Nephron (organoid): ENCODE measurements around the gene PGLYRP2.

Experiments used
- H3K27ac Mint-ChIP-seq, 3 experiments: 2 replicates each; pipeline ENCODE4 v1.8.0; 2020; ENCODE audit warnings: mixed read lengths in 3 of 3, mild to moderate bottlenecking in 2 of 3, moderate library complexity in 1 of 3
- H3K27me3 Mint-ChIP-seq: 2 replicates; pipeline ENCODE4 v1.8.0; 2021; ENCODE audit warnings: low read depth, mild to moderate bottlenecking, moderate library complexity, mixed read lengths
- H3K36me3 Mint-ChIP-seq: 2 replicates; pipeline ENCODE4 v1.8.0; 2020; ENCODE audit warnings: low read depth, mixed read lengths
- H3K4me1 Mint-ChIP-seq: 2 replicates; pipeline ENCODE4 v1.8.0; 2020; ENCODE audit warnings: mixed read lengths
- H3K4me3 Mint-ChIP-seq, 3 experiments: 2 replicates each; pipeline ENCODE4 v1.8.0; 2020; ENCODE audit warnings: mild to moderate bottlenecking in 3 of 3, mixed read lengths in 3 of 3, moderate library complexity in 2 of 3
- H3K9me3 Mint-ChIP-seq: 2 replicates; pipeline ENCODE4 v1.8.0; 2020; ENCODE audit warnings: mixed read lengths
- CTCF ChIP-seq, 3 experiments: fragments of 200-600 bp; sonication (generic); IDR thresholded peaks; one replicate each; pipeline ENCODE4 v1.5.0; 2021; ENCODE audit warnings: antibody characterized with exemption in 3 of 3; ENCODE audit not compliant: unreplicated experiment in 3 of 3

Gene PGLYRP2

GRCh38 chr19:15436012-15436825 lies 43.1 kb downstream of the PGLYRP2 start:
- no peaks in the 10 kb centered on the region for H3K36me3 Mint-ChIP-seq
- no peak overlapping the region for H3K27ac Mint-ChIP-seq
- H3K4me1 Mint-ChIP-seq = peaks cover 11% of the 10 kb centered on the region
- H3K27me3 Mint-ChIP-seq = no peaks in the 10 kb centered on the region
- H3K9me3 Mint-ChIP-seq = no peaks in the 10 kb centered on the region
- peak overlapping the region in 2 of 3 experiments; percentile 13 to 28 for H3K4me3 Mint-ChIP-seq
- TF ChIP-seq CTCF (IDR thresholded peaks at IDR 0.05; ENCODE audit: unreplicated experiment in 3 of 3) = no peak

GRCh38 chr19:15433519-15434069 lies 45.7 kb downstream of the PGLYRP2 start:
- no peak for TF ChIP-seq CTCF (IDR thresholded peaks at IDR 0.05; ENCODE audit: unreplicated experiment in 3 of 3)
- Mint-ChIP-seq H3K27ac (peak overlapping the region; percentile 95 to 98 (median 96)), H3K4me3 (peak overlapping the region; percentile 91 to 94 (median 91)), H3K4me1 (peaks cover 24% of the 10 kb centered on the region), H3K27me3 (no peaks in the 10 kb centered on the region), H3K9me3 (no peaks in the 10 kb centered on the region), H3K36me3 (peaks cover 4% of the 10 kb centered on the region)

GRCh38 chr19:15432629-15433518 lies 46.4 kb downstream of the PGLYRP2 start:
- no peaks in the 10 kb centered on the region for H3K9me3 Mint-ChIP-seq
- H3K27me3 Mint-ChIP-seq = no peaks in the 10 kb centered on the region
- peaks cover 7% of the 10 kb centered on the region for H3K36me3 Mint-ChIP-seq
- peaks cover 24% of the 10 kb centered on the region for H3K4me1 Mint-ChIP-seq
- peak overlapping the region; percentile 91 to 94 (median 91) for H3K4me3 Mint-ChIP-seq
- no peak for TF ChIP-seq CTCF (IDR thresholded peaks at IDR 0.05; ENCODE audit: unreplicated experiment in 3 of 3)
- H3K27ac Mint-ChIP-seq = peak overlapping the region; percentile 95 to 98 (median 96)

- peaks cover 24% of the 10 kb centered on the region for H3K4me1 Mint-ChIP-seq
- no peaks in the 10 kb centered on the region for H3K9me3 Mint-ChIP-seq
- H3K27me3 Mint-ChIP-seq = no peaks in the 10 kb centered on the region
- no peak for TF ChIP-seq CTCF (IDR thresholded peaks at IDR 0.05; ENCODE audit: unreplicated experiment in 3 of 3)
- H3K36me3 Mint-ChIP-seq = peaks cover 13% of the 10 kb centered on the region
- peak overlapping the region; percentile 98 to 99 (median 99) for H3K4me3 Mint-ChIP-seq
- peak overlapping the region; percentile 98 to 99 (median 98) for H3K27ac Mint-ChIP-seq
These were observed 47.2 kb downstream of the PGLYRP2 start for GRCh38 chr19:15432018-15432494.

- Mint-ChIP-seq H3K4me3 (peak overlapping the region; percentile 98 to 99 (median 99)), H3K36me3 (peaks cover 18% of the 10 kb centered on the region), H3K4me1 (peaks cover 25% of the 10 kb centered on the region), H3K9me3 (no peaks in the 10 kb centered on the region), H3K27ac (peak overlapping the region; percentile 98 to 99 (median 98)), H3K27me3 (no peaks in the 10 kb centered on the region)
- no peak for TF ChIP-seq CTCF (IDR thresholded peaks at IDR 0.05; ENCODE audit: unreplicated experiment in 3 of 3)
These were observed 47.8 kb downstream of the PGLYRP2 start for GRCh38 chr19:15431396-15432017.
